Astrocyte (in vitro differentiated cells and primary cell): Measurements from ENCODE around the gene ACYP2. TPM values are rescaled to one million over a fixed set of nuclear protein-coding genes. Genes with fewer than 3 reads are reported as not detected.
A peak's percentile ranks its signal among the peaks of the same experiment; 100 is the strongest.

Experiments
- DNase-seq: peaks from one replicate; pipeline ENCODE4 v3.0.0-alpha.2; 2010; ENCODE audit warnings: low read depth
- FAIRE-seq: peaks from 2 replicates; lab custom pipeline; 2011; peaks lifted over from hg19 to GRCh38; lab: Jason Lieb, UNC
- H2AFZ ChIP-seq: 2 replicates; pipeline ENCODE4 v1.6.0; 2012; ENCODE audit warnings: low read depth, low read length, inconsistent platforms
- H3K27ac ChIP-seq: 2 replicates; pipeline ENCODE4 v1.5.1; 2011; ENCODE audit warnings: low read depth, low read length, inconsistent platforms
- H3K27me3 ChIP-seq: 2 replicates; pipeline ENCODE4 v1.6.0; 2011; ENCODE audit warnings: low read length, inconsistent platforms; ENCODE audit not compliant: insufficient read depth
- H3K36me3 ChIP-seq: 2 replicates; pipeline ENCODE4 v1.5.1; 2011; ENCODE audit warnings: low read length, inconsistent platforms; ENCODE audit not compliant: insufficient read depth
- H3K4me1 ChIP-seq: 2 replicates; pipeline ENCODE4 v1.5.1; 2011; ENCODE audit warnings: low read length, inconsistent platforms; ENCODE audit not compliant: insufficient read depth
- H3K4me2 ChIP-seq: 2 replicates; pipeline ENCODE4 v1.6.0; 2012; ENCODE audit warnings: low read length, inconsistent platforms
- H3K4me3 ChIP-seq: 2 replicates; pipeline ENCODE4 v1.5.1; 2011; ENCODE audit warnings: low read depth, mild to moderate bottlenecking, low read length, inconsistent platforms; ENCODE audit not compliant: insufficient read depth
- H3K79me2 ChIP-seq: 2 replicates; pipeline ENCODE4 v1.6.0; 2012; ENCODE audit warnings: mild to moderate bottlenecking, low read length, inconsistent platforms; ENCODE audit not compliant: insufficient read depth
- H3K9ac ChIP-seq: 2 replicates; pipeline ENCODE4 v1.6.0; 2012; ENCODE audit warnings: mild to moderate bottlenecking, low read length, inconsistent platforms
- H3K9me3 ChIP-seq: 2 replicates; pipeline ENCODE4 v1.5.1; 2012; ENCODE audit warnings: low read depth, mild to moderate bottlenecking, low read length, inconsistent platforms; ENCODE audit not compliant: insufficient read depth
- H4K20me1 ChIP-seq: 2 replicates; pipeline ENCODE4 v1.6.0; 2012; ENCODE audit warnings: low read length, inconsistent platforms; ENCODE audit not compliant: insufficient read depth
- H3K27ac Mint-ChIP-seq: one replicate; pipeline ENCODE4 v1.8.0; 2021; ENCODE audit warnings: mild to moderate bottlenecking, mixed read lengths; ENCODE audit not compliant: unreplicated experiment
- H3K27me3 Mint-ChIP-seq: one replicate; pipeline ENCODE4 v1.8.0; 2021; ENCODE audit warnings: low read depth, mixed read lengths; ENCODE audit not compliant: unreplicated experiment
- H3K36me3 Mint-ChIP-seq: one replicate; pipeline ENCODE4 v1.8.0; 2021; ENCODE audit warnings: low read depth, mixed read lengths; ENCODE audit not compliant: unreplicated experiment
- H3K4me1 Mint-ChIP-seq: one replicate; pipeline ENCODE4 v1.8.0; 2021; ENCODE audit warnings: low read depth, mixed read lengths; ENCODE audit not compliant: unreplicated experiment
- H3K4me3 Mint-ChIP-seq: one replicate; pipeline ENCODE4 v1.8.0; 2021; ENCODE audit warnings: mild to moderate bottlenecking, moderate library complexity, mixed read lengths; ENCODE audit not compliant: unreplicated experiment
- H3K9me3 Mint-ChIP-seq: one replicate; pipeline ENCODE4 v1.8.0; 2021; ENCODE audit warnings: mild to moderate bottlenecking, mixed read lengths; ENCODE audit not compliant: unreplicated experiment
- EZH2 ChIP-seq: IDR thresholded peaks from 2 replicates; pipeline ENCODE4 v1.6.1; 2012; ENCODE audit warnings: mild to moderate bottlenecking, low read length, inconsistent platforms; ENCODE audit not compliant: insufficient read depth
- total RNA-seq: library from RNA; stranded (reverse); gene quantifications from 2 replicates; pipeline ENCODE4 v1.2.1, GENCODE V29; 2021
- TF ChIP-seq, protein P1 (sequence below): IDR thresholded peaks from 2 replicates; pipeline ENCODE4 v1.5.1; 2011; ENCODE audit warnings: low read depth, mild to moderate bottlenecking, inconsistent platforms, low read length, moderate library complexity; ENCODE audit not compliant: insufficient read depth

Gene ACYP2
- total RNA-seq, 1 donor from 2014 or later = 6.8 TPM

DNA sequence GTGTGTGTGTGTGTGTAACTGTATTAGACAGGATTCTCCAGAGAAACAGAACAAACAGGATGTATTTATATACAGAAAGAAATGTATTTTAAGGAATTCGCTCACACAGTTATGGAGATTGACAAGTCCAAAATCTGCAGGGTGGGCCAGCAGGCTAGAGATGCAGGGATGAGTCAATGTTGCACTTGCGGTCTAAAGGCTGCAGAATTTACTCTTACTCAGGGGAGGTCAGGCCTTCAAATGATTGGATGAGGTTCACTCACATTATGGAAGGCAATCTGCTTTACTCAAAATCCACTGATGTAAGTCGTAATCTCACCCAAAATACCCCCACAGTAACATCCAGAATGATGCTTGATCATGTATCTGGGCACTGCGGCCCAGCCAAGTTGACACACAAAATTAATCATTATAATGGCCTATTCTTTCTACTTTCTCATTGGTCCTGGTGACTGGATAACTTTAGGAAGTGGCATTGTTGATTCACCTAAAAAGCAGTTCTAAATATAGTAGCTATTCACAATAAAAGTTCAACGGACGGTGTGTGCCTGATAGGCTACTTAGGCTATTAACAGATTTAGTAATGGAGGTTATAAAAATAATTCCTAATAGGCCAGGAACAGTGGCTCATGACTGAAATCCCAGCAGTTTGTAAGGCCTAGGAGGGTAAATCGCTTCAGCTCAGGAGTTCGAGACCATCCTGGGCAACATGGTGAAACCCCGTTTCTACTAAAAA lies 40.6 kb upstream of the ACYP2 start:
- H4K20me1 ChIP-seq = no peaks in the 10 kb centered on the region
- peak overlapping the region; percentile 0 for H3K9ac ChIP-seq
- H3K4me1 Mint-ChIP-seq = peaks cover 3% of the 10 kb centered on the region
- H3K36me3 Mint-ChIP-seq = no peaks in the 10 kb centered on the region
- H3K27me3 Mint-ChIP-seq = no peaks in the 10 kb centered on the region
- H3K4me2 ChIP-seq = peak overlapping the region; percentile 61
- DNase-seq (peak; percentile 96), FAIRE-seq (no peak)
- TF ChIP-seq EZH2 = no peak
- TF ChIP-seq, protein P1, sequence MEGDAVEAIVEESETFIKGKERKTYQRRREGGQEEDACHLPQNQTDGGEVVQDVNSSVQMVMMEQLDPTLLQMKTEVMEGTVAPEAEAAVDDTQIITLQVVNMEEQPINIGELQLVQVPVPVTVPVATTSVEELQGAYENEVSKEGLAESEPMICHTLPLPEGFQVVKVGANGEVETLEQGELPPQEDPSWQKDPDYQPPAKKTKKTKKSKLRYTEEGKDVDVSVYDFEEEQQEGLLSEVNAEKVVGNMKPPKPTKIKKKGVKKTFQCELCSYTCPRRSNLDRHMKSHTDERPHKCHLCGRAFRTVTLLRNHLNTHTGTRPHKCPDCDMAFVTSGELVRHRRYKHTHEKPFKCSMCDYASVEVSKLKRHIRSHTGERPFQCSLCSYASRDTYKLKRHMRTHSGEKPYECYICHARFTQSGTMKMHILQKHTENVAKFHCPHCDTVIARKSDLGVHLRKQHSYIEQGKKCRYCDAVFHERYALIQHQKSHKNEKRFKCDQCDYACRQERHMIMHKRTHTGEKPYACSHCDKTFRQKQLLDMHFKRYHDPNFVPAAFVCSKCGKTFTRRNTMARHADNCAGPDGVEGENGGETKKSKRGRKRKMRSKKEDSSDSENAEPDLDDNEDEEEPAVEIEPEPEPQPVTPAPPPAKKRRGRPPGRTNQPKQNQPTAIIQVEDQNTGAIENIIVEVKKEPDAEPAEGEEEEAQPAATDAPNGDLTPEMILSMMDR = no peak
- no peaks in the 10 kb centered on the region for H3K27me3 ChIP-seq
- H3K36me3 ChIP-seq = no peaks in the 10 kb centered on the region
- no peak overlapping the region for H3K27ac Mint-ChIP-seq
- no peak overlapping the region for H3K4me3 ChIP-seq
- H3K4me3 Mint-ChIP-seq = no peak overlapping the region
- no peaks in the 10 kb centered on the region for H3K9me3 Mint-ChIP-seq
- peak overlapping the region; percentile 72 for H3K27ac ChIP-seq
- no peaks in the 10 kb centered on the region for H3K79me2 ChIP-seq
- peak overlapping the region; percentile 20 for H2AFZ ChIP-seq
- no peaks in the 10 kb centered on the region for H3K9me3 ChIP-seq
- peaks cover 13% of the 10 kb centered on the region for H3K4me1 ChIP-seq

DNA sequence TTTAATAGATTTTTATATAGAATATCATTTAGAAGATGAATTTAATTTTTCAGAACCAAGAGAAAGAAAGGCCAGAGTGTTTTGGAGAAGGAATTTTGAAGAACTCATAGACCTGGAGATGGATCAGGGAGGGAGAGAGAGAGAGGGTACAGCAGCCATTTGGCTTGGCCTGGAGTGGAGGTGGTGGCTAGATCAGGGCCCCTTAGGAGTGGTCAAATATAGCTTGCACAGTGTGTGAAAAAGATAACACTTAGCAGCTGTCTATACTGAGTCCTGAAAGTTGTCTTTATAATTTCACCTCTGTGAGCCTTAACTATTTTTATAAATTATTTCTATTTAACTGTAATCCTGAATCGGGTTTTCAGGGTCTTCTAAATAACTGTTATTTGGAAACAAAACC lies 38.8 kb upstream of the ACYP2 start:
- H3K79me2 ChIP-seq = no peaks in the 10 kb centered on the region
- no peak overlapping the region for H3K9ac ChIP-seq
- Mint-ChIP-seq H3K4me3 (no peak overlapping the region), H3K36me3 (no peaks in the 10 kb centered on the region), H3K9me3 (no peaks in the 10 kb centered on the region), H3K27ac (no peak overlapping the region), H3K4me1 (peaks cover 4% of the 10 kb centered on the region), H3K27me3 (no peaks in the 10 kb centered on the region)
- no peak overlapping the region for H3K27ac ChIP-seq
- H3K27me3 ChIP-seq = no peaks in the 10 kb centered on the region
- DNase-seq = no peak
- H4K20me1 ChIP-seq = no peaks in the 10 kb centered on the region
- H3K36me3 ChIP-seq = no peaks in the 10 kb centered on the region
- no peak for TF ChIP-seq EZH2
- TF ChIP-seq, protein P1 = no peak
- H3K9me3 ChIP-seq = no peaks in the 10 kb centered on the region
- H3K4me3 ChIP-seq = no peak overlapping the region
- H2AFZ ChIP-seq = no peak overlapping the region
- no peak overlapping the region for H3K4me2 ChIP-seq
- FAIRE-seq = no peak
- peaks cover 13% of the 10 kb centered on the region for H3K4me1 ChIP-seq
